B cell (primary cell): Measurements from ENCODE around the gene ITIH1. TPM values are rescaled to one million over a fixed set of nuclear protein-coding genes. Genes with fewer than 3 reads are reported as not detected.
A peak's percentile ranks its signal among the peaks of the same experiment; 100 is the strongest.

Experiments
- ATAC-seq: fragments of 200-7000 bp; cut with Tn5 transposase; one replicate; pipeline ENCODE4 v1.10.0; 2021; ENCODE audit warnings: low read depth, mild to moderate bottlenecking, moderate number of reproducible peaks, moderate library complexity
- CTCF ChIA-PET: fragments of 350-600 bp; sonication (Branson Sonifier 250); formaldehyde crosslinking; loops from one replicate; lab custom pipeline; 2021; ENCODE audit warnings: antibody characterized with exemption, inconsistent platforms; lab: Charles Lee
- POLR2A ChIA-PET: fragments of 350-600 bp; sonication (Branson Sonifier 250); formaldehyde crosslinking; loops from one replicate; lab custom pipeline; 2021; ENCODE audit warnings: antibody characterized with exemption; lab: Charles Lee
- DNase-seq: peaks from one replicate; pipeline ENCODE4 v3.0.0; 2013
- H2AFZ ChIP-seq: 2 replicates; pipeline ENCODE4 v1.6.1; 2012; ENCODE audit warnings: mild to moderate bottlenecking, low read depth, low read length; ENCODE audit not compliant: insufficient read depth, poor library complexity, severe bottlenecking
- H3K27ac ChIP-seq, 2 donors: 1 replicate in 1 of 2; 2 replicates in 1 of 2; pipeline ENCODE4 v1.5.1; 2012 to 2013; ENCODE audit warnings: low read length in 2 of 2, mild to moderate bottlenecking in 2 of 2, moderate library complexity in 1 of 2
- H3K27me3 ChIP-seq, 4 experiments: fragments of 200-600 bp in 1 of 4; sonication (generic) in 1 of 4; replicated peaks in 1 of 4; 1 replicate in 2 of 4; 2 replicates in 2 of 4; pipeline versions ENCODE4 v1.6.1 to v1.7.0; 2013 to 2016; ENCODE audit warnings: low read length in 3 of 4, mild to moderate bottlenecking in 2 of 4, mixed read lengths in 1 of 4, moderate library complexity in 1 of 4; ENCODE audit not compliant: insufficient read depth in 4 of 4, control insufficient read depth in 3 of 4; ENCODE audit errors: control extremely low read depth in 1 of 4
- H3K36me3 ChIP-seq, 2 experiments: replicated peaks in 1 of 2; 1 replicate in 1 of 2; 2 replicates in 1 of 2; pipeline versions ENCODE4 v1.6.1 to v1.7.1; 2013; ENCODE audit warnings: low read length in 1 of 2; ENCODE audit not compliant: insufficient read depth in 2 of 2, control insufficient read depth in 1 of 2; ENCODE audit errors: control extremely low read depth in 1 of 2, extremely low read depth in 1 of 2
- H3K4me1 ChIP-seq, 2 donors: fragments of 200-600 bp in 1 of 2; sonication (generic) in 1 of 2; 1 replicate in 1 of 2; 2 replicates in 1 of 2; pipeline versions ENCODE4 v1.5.1 to v1.6.1; 2013 to 2017; ENCODE audit warnings: low read length in 2 of 2; ENCODE audit not compliant: control insufficient read depth in 2 of 2, insufficient read depth in 2 of 2
- H3K4me2 ChIP-seq: replicated peaks from 2 replicates; pipeline ENCODE3; 2012; ENCODE audit warnings: mild to moderate bottlenecking, low read depth, low read length; ENCODE audit not compliant: poor library complexity, severe bottlenecking
- H3K4me3 ChIP-seq, 5 experiments: fragments of 200-600 bp in 1 of 5; sonication (generic) in 1 of 5; 1 replicate in 3 of 5; 2 replicates in 2 of 5; pipeline versions ENCODE4 v1.5.1 to v1.7.0; 2011 to 2016; ENCODE audit warnings: low read length in 4 of 5, mild to moderate bottlenecking in 4 of 5, low read depth in 2 of 5, control low read depth in 1 of 5, moderate library complexity in 1 of 5; ENCODE audit not compliant: insufficient read depth in 1 of 5; ENCODE audit errors: control extremely low read depth in 1 of 5, extremely low read depth in 1 of 5
- H3K79me2 ChIP-seq: fragments of 200-600 bp; sonication (generic); one replicate; pipeline ENCODE4 v1.6.0; 2016; ENCODE audit warnings: low read length; ENCODE audit not compliant: control insufficient read depth, insufficient read depth
- H3K9ac ChIP-seq: fragments of 200-600 bp; sonication (generic); 2 replicates; pipeline ENCODE4 v1.6.1; 2017; ENCODE audit warnings: mild to moderate bottlenecking, low read length, moderate library complexity
- H3K9me3 ChIP-seq, 3 donors: one replicate each; pipeline versions ENCODE4 v1.6.1 to v1.7.1; 2013; ENCODE audit warnings: low read length in 2 of 3; ENCODE audit not compliant: control insufficient read depth in 2 of 3, insufficient read depth in 1 of 3; ENCODE audit errors: control extremely low read depth in 1 of 3
- H4K20me1 ChIP-seq: 2 replicates; pipeline ENCODE4 v1.6.0; 2012; ENCODE audit warnings: mild to moderate bottlenecking, low read length; ENCODE audit not compliant: insufficient read depth, control insufficient read depth, poor library complexity, severe bottlenecking
- H3K27ac Mint-ChIP-seq: one replicate; pipeline ENCODE4 v1.8.0; 2021; ENCODE audit warnings: mixed read lengths
- H3K27me3 Mint-ChIP-seq: one replicate; pipeline ENCODE4 v1.8.0; 2021; ENCODE audit warnings: mixed read lengths
- H3K4me1 Mint-ChIP-seq: one replicate; pipeline ENCODE4 v1.8.0; 2021; ENCODE audit warnings: mixed read lengths
- H3K4me3 Mint-ChIP-seq: one replicate; pipeline ENCODE4 v1.8.0; 2021; ENCODE audit warnings: mixed read lengths
- H3K9me3 Mint-ChIP-seq: one replicate; pipeline ENCODE4 v1.8.0; 2022; ENCODE audit warnings: mixed read lengths; ENCODE audit not compliant: insufficient read depth
- EZH2 ChIP-seq: IDR thresholded peaks from 2 replicates; pipeline ENCODE4 v1.6.1; 2012; ENCODE audit warnings: borderline replicate concordance, low read depth, mild to moderate bottlenecking, moderate library complexity, low read length; ENCODE audit not compliant: insufficient read depth, poor library complexity, severe bottlenecking
- WGBS: methylation state at CpG from one replicate; pipeline ENCODE4 v1.1.5; 2013; ENCODE audit warnings: missing lambda C conversion rate; ENCODE audit not compliant: insufficient coverage; 5-methylcytosine and 5-hydroxymethylcytosine counted together
- intact Hi-C: fragments of 100-400 bp; cut with micrococcal nuclease; formaldehyde crosslinking; loops from one replicate; pipeline ENCODE4 v1.10.0; 2022
- polyA plus RNA-seq: library from polyadenylated mRNA; depleted of rRNA; stranded (reverse); fragments of >200 nt; gene quantifications from 2 replicates; pipeline ENCODE4 v1.2.3, GENCODE V29; 2012
- total RNA-seq, 2 donors: library from RNA; stranded (reverse); fragments of 120-200 nt in 1 of 2; gene quantifications; 1 replicate in 1 of 2; 2 replicates in 1 of 2; pipeline versions ENCODE4 v1.2.3 to v1.2.4, GENCODE V29; 2013 to 2022
- TF ChIP-seq, protein P1 (sequence below): fragments of 200-600 bp; IDR thresholded peaks from one replicate; pipeline ENCODE4 v1.8.0; 2022; ENCODE audit warnings: antibody characterized with exemption, mild to moderate bottlenecking

The ITIH1 gene
- total and polyA plus RNA-seq, 2 donors (not counting 1 experiment from before 2014, with no cell fraction given), result 2.0 TPM; not detected in 1

DNA sequence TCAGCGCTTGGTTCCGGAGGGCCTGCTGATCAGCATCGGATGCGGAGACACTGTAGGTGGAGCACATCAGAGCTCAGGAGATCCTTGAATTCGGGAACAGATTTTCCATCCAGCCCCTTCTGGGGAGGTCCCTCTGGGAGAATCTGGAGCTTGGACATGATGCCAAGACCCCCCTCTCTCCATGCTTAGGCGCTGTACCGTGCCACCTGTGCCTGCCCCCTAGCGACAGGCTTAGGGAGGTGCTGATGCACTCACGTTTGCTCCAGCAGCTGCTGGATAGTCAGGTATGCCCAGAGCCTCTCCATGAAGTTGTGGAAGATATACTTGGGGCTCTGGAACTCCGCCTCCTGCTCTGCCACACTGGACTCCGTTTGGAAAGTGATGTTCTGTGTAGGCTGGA is 43.3 kb downstream of the ITIH1 start:
- Mint-ChIP-seq H3K9me3 (no peaks in the 10 kb centered on the region), H3K4me1 (no peaks in the 10 kb centered on the region), H3K4me3 (no peak overlapping the region), H3K27me3 (no peaks in the 10 kb centered on the region), H3K27ac (no peak overlapping the region)
- ChIA-PET CTCF (interaction anchor here (0.6 to 2.8 kb wide), 4 partner anchors 50 to 444 kb away, joined by 3 to 12 read pairs (median 4); partner anchors contain the start of gene NEK4), POLR2A (no interaction called here)
- Histone ChIP-seq H3K27me3 (no peaks in the 10 kb centered on the region), H2AFZ (no peak overlapping the region), H3K4me1 (no peaks in the 10 kb centered on the region), H3K4me3 (no peak overlapping the region), H3K27ac (no peak overlapping the region), H3K4me2 (no peak overlapping the region), H3K79me2 (no peaks in the 10 kb centered on the region), H4K20me1 (no peaks in the 10 kb centered on the region), H3K9me3 (no peaks in the 10 kb centered on the region), H3K9ac (no peak overlapping the region), H3K36me3 (no peaks in the 10 kb centered on the region)
- TF ChIP-seq, protein P1, sequence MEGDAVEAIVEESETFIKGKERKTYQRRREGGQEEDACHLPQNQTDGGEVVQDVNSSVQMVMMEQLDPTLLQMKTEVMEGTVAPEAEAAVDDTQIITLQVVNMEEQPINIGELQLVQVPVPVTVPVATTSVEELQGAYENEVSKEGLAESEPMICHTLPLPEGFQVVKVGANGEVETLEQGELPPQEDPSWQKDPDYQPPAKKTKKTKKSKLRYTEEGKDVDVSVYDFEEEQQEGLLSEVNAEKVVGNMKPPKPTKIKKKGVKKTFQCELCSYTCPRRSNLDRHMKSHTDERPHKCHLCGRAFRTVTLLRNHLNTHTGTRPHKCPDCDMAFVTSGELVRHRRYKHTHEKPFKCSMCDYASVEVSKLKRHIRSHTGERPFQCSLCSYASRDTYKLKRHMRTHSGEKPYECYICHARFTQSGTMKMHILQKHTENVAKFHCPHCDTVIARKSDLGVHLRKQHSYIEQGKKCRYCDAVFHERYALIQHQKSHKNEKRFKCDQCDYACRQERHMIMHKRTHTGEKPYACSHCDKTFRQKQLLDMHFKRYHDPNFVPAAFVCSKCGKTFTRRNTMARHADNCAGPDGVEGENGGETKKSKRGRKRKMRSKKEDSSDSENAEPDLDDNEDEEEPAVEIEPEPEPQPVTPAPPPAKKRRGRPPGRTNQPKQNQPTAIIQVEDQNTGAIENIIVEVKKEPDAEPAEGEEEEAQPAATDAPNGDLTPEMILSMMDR, result peak; percentile 62
- no peak for TF ChIP-seq EZH2
- WGBS, result 73% methylated on average over 9 of the region's 11 CpGs
- DNase-seq (peak; percentile 41), ATAC-seq (no peak)
- intact Hi-C loops, result no loop called here

GRCh38 chr3:52822363-52822762 is 45.0 kb downstream of the ITIH1 start:
- POLR2A ChIA-PET, result no interaction called here
- no peaks in the 10 kb centered on the region for H3K4me1 Mint-ChIP-seq
- WGBS, result 96% methylated on average over 4 of the region's 5 CpGs

More at GRCh38 chr3:52822363-52822762, 45.0 kb downstream of the ITIH1 start:
- H3K4me1 ChIP-seq, result no peaks in the 10 kb centered on the region
- no peak overlapping the region for H3K4me3 ChIP-seq
- Mint-ChIP-seq H3K27ac (no peak overlapping the region), H3K9me3 (no peaks in the 10 kb centered on the region), H3K27me3 (no peaks in the 10 kb centered on the region), H3K4me3 (no peak overlapping the region)
- ATAC-seq (no peak), DNase-seq (no peak)
- H3K36me3 ChIP-seq, result no peaks in the 10 kb centered on the region
- H3K9ac ChIP-seq, result no peak overlapping the region
- H3K27me3 ChIP-seq, result no peaks in the 10 kb centered on the region
- H2AFZ ChIP-seq, result no peak overlapping the region
- H3K27ac ChIP-seq, result no peak overlapping the region
- intact Hi-C loops, result no loop called here
- CTCF ChIA-PET, result interaction anchor here (1.3 to 2.8 kb wide), 2 partner anchors 20 to 80 kb away, joined by 3 to 12 read pairs; no protein-coding TSS in a partner anchor
- no peaks in the 10 kb centered on the region for H4K20me1 ChIP-seq
- no peaks in the 10 kb centered on the region for H3K9me3 ChIP-seq
- no peak for TF ChIP-seq EZH2
- TF ChIP-seq, protein P1, result no peak
- no peaks in the 10 kb centered on the region for H3K79me2 ChIP-seq
- H3K4me2 ChIP-seq, result no peak overlapping the region
